Stimulated activated CD8-positive, alpha-beta memory T cell treated with anti-CD3 and anti-CD28 coated beads, Interleukin-15, amount 100 ng/mL, for 48 hours (primary cell): ENCODE data around the gene DHRS3.

Source experiments
- DNase-seq, 2 donors: peaks; one replicate each; pipeline ENCODE4 v3.0.0-alpha.2; 2020; ENCODE audit warnings: low read depth in 2 of 2

The DHRS3 gene

GRCh38 chr1:12599657-12600056 is 18.4 kb downstream of the DHRS3 start:
- DNase-seq = no peak

- DNase-seq = no peak
Observed at GRCh38 chr1:12598974-12599373, 19.0 kb downstream of the DHRS3 start.

GRCh38 chr1:12597792-12598191 is 20.2 kb downstream of the DHRS3 start:
- DNase-seq = no peak

GRCh38 chr1:12596007-12596821 is 21.8 kb downstream of the DHRS3 start:
- DNase-seq = no peak

- DNase-seq = no peak
Observed at GRCh38 chr1:12595757-12596006, 22.3 kb downstream of the DHRS3 start.

- DNase-seq = no peak
Observed at GRCh38 chr1:12594966-12595756, 22.8 kb downstream of the DHRS3 start.

- DNase-seq = no peak
Observed at GRCh38 chr1:12594490-12594889, 23.5 kb downstream of the DHRS3 start.

- no peak for DNase-seq
Observed at GRCh38 chr1:12593621-12594066, 24.4 kb downstream of the DHRS3 start.

GRCh38 chr1:12592496-12592895 is 25.5 kb downstream of the DHRS3 start:
- no peak for DNase-seq

- DNase-seq = no peak
Observed at GRCh38 chr1:12591267-12591938, 26.6 kb downstream of the DHRS3 start.

GRCh38 chr1:12588695-12589094 is 29.3 kb downstream of the DHRS3 start:
- DNase-seq = no peak

GRCh38 chr1:12587981-12588640 is 29.9 kb downstream of the DHRS3 start:
- DNase-seq = no peak

GRCh38 chr1:12585951-12586942 is 31.8 kb downstream of the DHRS3 start:
- no peak for DNase-seq

GRCh38 chr1:12585536-12585935 is 32.5 kb downstream of the DHRS3 start:
- no peak for DNase-seq

- DNase-seq = no peak
Observed at GRCh38 chr1:12584900-12585525, 33.0 kb downstream of the DHRS3 start.

GRCh38 chr1:12583484-12583883 is 34.5 kb downstream of the DHRS3 start:
- DNase-seq = no peak

- no peak for DNase-seq
Observed at GRCh38 chr1:12582649-12583048, 35.4 kb downstream of the DHRS3 start.

- no peak for DNase-seq
Observed at GRCh38 chr1:12581179-12581578, 36.8 kb downstream of the DHRS3 start.

GRCh38 chr1:12580054-12580887 is 37.7 kb downstream of the DHRS3 start:
- no peak for DNase-seq
